ENCODE data around the gene GHR.

The GHR gene

DNA sequence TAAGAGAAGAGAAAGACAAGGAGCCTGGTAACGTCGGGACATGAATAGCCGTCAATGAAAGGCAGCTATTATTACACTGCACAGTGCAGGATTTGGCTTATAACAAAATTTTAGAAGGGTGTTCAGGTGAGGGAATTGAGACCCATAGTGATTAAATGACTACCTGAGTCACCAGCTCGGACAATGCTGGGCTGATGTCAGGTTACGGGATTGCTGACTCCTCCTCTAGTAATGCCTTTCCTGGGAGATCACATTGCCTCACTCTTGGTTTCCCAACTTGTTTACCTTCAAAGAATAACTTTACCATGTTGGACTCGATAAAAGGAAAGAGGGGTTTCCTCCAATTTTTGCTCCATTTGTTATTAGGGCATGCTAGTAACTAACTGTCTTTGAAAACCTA lies 132.6 kb downstream of the GHR start:
- TF ChIP-seq POLR2AphosphoS5 (IDR thresholded peaks at IDR 0.05; ENCODE audit: low read depth), result no peak
- TF ChIP-seq GABPA (IDR thresholded peaks at IDR 0.05; ENCODE audit: low read depth), result no peak
- TF ChIP-seq, protein P1, sequence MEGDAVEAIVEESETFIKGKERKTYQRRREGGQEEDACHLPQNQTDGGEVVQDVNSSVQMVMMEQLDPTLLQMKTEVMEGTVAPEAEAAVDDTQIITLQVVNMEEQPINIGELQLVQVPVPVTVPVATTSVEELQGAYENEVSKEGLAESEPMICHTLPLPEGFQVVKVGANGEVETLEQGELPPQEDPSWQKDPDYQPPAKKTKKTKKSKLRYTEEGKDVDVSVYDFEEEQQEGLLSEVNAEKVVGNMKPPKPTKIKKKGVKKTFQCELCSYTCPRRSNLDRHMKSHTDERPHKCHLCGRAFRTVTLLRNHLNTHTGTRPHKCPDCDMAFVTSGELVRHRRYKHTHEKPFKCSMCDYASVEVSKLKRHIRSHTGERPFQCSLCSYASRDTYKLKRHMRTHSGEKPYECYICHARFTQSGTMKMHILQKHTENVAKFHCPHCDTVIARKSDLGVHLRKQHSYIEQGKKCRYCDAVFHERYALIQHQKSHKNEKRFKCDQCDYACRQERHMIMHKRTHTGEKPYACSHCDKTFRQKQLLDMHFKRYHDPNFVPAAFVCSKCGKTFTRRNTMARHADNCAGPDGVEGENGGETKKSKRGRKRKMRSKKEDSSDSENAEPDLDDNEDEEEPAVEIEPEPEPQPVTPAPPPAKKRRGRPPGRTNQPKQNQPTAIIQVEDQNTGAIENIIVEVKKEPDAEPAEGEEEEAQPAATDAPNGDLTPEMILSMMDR (IDR thresholded peaks at IDR 0.05; ENCODE audit: insufficient read depth, low read length), result no peak
- H3K27ac ChIP-seq (replicated peaks), result no peak overlapping the region
- H3K27me3 ChIP-seq (ENCODE audit: insufficient read depth, poor library complexity, severe bottlenecking), result peaks cover under 1% of the 10 kb centered on the region
- no peak for DNase-seq (ENCODE audit: low read depth in 1 of 2, low spot score in 1 of 2)
- H3K4me3 ChIP-seq (replicated peaks; ENCODE audit: insufficient read depth, low read length), result no peak overlapping the region

DNA sequence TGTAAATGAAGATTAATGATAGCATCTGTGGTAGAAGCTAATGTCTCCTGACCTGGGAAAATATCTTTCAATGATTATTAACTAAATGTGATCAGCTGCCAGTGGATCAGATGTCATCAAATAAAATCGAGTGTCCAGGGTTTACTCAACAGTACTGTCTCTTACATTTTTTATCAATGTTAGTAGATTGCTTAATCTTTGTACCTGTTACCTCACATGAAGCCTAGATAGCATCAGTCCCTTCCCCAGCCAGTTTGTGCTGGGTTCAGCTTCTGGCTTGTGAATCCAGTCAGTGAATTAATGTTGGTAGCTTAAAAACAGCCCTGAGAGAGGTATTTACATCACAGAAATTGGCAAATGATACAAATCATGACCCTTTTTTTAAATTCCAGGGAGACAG lies 134.4 kb downstream of the GHR start:
- no peak for TF ChIP-seq GABPA (IDR thresholded peaks at IDR 0.05; ENCODE audit: low read depth)
- TF ChIP-seq SPI1 (IDR thresholded peaks at IDR 0.05; ENCODE audit: borderline replicate concordance, low read depth), result no peak
- no peak for TF ChIP-seq POLR2AphosphoS5 (IDR thresholded peaks at IDR 0.05; ENCODE audit: low read depth)
- TF ChIP-seq, protein P1 (IDR thresholded peaks at IDR 0.05; ENCODE audit: insufficient read depth, low read length), result no peak
- Histone ChIP-seq H3K4me3 (replicated peaks; ENCODE audit: insufficient read depth, low read length) (no peak overlapping the region), H3K27me3 (ENCODE audit: insufficient read depth, poor library complexity, severe bottlenecking) (peaks cover 4% of the 10 kb centered on the region), H3K27ac (replicated peaks) (no peak overlapping the region)
- DNase-seq (ENCODE audit: low read depth in 1 of 2, low spot score in 1 of 2), result no peak

DNA sequence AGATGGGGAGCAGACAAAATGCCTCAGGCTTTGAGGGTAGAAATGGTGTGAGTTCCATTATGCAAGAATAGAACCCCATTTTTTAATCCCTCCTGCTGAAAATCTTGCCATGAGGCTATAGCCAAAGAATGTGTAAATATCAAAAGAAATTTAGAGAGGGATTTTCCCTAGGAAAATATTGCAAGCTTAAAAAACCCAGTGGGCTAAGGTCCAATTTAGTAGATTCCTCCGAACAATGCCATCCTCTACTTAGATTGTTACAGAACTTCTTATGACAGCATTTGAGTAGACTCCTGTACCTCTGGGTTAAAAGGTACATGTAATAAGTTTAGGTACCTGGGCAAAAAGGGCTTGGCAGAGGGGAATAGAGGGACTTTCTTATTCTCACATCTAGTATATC lies 138.4 kb downstream of the GHR start:
- H3K4me3 ChIP-seq (replicated peaks; ENCODE audit: insufficient read depth, low read length), result no peak overlapping the region

DNA sequence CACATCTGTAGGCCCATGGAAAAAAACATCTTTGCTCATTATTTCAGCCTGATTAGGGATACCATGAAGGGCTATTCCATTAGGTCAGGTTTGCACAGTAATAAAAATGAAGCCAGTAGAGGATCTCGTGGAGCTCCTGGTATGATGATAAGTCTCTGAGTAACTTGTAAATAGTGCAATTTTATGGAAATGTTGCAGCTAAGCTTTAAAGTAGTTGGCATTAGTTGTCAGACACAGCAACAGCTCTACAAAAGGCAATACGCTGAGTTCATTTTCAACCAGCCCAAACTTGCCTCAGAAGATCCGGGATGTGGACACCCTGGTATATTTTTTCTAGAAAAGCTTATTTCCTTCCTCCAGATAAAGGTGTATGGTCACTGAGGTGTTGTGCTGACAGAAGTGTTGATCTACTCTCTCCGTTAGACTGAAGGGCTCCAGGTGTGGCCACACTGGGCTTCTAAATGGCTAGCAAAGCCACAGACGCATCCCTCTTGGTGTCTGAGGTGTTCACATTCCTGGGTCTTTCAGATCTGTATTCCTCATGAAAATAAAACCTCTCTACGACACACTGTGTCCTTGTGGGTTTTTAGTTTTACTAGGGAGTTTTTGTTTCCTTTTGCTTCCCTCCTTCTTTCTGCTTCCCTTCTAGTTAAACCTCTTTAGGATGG lies 141.6 kb downstream of the GHR start:
- H3K27me3 ChIP-seq (ENCODE audit: insufficient read depth, poor library complexity, severe bottlenecking), result peaks cover 4% of the 10 kb centered on the region
- no peak overlapping the region for H3K27ac ChIP-seq (replicated peaks)
- H3K4me3 ChIP-seq (replicated peaks; ENCODE audit: insufficient read depth, low read length), result no peak overlapping the region
- DNase-seq (ENCODE audit: low read depth in 1 of 2, low spot score in 1 of 2), result no peak
- no peak for TF ChIP-seq SPI1 (IDR thresholded peaks at IDR 0.05; ENCODE audit: borderline replicate concordance, low read depth)
- no peak for TF ChIP-seq POLR2AphosphoS5 (IDR thresholded peaks at IDR 0.05; ENCODE audit: low read depth)
- no peak for TF ChIP-seq GABPA (IDR thresholded peaks at IDR 0.05; ENCODE audit: low read depth)
- TF ChIP-seq, protein P2, sequence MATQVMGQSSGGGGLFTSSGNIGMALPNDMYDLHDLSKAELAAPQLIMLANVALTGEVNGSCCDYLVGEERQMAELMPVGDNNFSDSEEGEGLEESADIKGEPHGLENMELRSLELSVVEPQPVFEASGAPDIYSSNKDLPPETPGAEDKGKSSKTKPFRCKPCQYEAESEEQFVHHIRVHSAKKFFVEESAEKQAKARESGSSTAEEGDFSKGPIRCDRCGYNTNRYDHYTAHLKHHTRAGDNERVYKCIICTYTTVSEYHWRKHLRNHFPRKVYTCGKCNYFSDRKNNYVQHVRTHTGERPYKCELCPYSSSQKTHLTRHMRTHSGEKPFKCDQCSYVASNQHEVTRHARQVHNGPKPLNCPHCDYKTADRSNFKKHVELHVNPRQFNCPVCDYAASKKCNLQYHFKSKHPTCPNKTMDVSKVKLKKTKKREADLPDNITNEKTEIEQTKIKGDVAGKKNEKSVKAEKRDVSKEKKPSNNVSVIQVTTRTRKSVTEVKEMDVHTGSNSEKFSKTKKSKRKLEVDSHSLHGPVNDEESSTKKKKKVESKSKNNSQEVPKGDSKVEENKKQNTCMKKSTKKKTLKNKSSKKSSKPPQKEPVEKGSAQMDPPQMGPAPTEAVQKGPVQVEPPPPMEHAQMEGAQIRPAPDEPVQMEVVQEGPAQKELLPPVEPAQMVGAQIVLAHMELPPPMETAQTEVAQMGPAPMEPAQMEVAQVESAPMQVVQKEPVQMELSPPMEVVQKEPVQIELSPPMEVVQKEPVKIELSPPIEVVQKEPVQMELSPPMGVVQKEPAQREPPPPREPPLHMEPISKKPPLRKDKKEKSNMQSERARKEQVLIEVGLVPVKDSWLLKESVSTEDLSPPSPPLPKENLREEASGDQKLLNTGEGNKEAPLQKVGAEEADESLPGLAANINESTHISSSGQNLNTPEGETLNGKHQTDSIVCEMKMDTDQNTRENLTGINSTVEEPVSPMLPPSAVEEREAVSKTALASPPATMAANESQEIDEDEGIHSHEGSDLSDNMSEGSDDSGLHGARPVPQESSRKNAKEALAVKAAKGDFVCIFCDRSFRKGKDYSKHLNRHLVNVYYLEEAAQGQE (IDR thresholded peaks at IDR 0.05; ENCODE audit: insufficient replicate concordance, low read depth), result no peak
- TF ChIP-seq, protein P1 (IDR thresholded peaks at IDR 0.05; ENCODE audit: insufficient read depth, low read length), result no peak

More for the DNA sequence above, 138.4 kb downstream of the GHR start:
- H3K27ac ChIP-seq (replicated peaks), result no peak overlapping the region
- H3K27me3 ChIP-seq (ENCODE audit: insufficient read depth, poor library complexity, severe bottlenecking), result peaks cover 4% of the 10 kb centered on the region
- no peak for DNase-seq (ENCODE audit: low read depth in 1 of 2, low spot score in 1 of 2)
- TF ChIP-seq, protein P1 (IDR thresholded peaks at IDR 0.05; ENCODE audit: insufficient read depth, low read length), result no peak
- TF ChIP-seq, protein P2 (IDR thresholded peaks at IDR 0.05; ENCODE audit: insufficient replicate concordance, low read depth), result no peak
- no peak for TF ChIP-seq SPI1 (IDR thresholded peaks at IDR 0.05; ENCODE audit: borderline replicate concordance, low read depth)
- no peak for TF ChIP-seq GABPA (IDR thresholded peaks at IDR 0.05; ENCODE audit: low read depth)
- no peak for TF ChIP-seq POLR2AphosphoS5 (IDR thresholded peaks at IDR 0.05; ENCODE audit: low read depth)

All from HL-60 (cell line).